H9 (cell line): ENCODE measurements around the gene FGF12. TPM values are rescaled to one million over a fixed set of nuclear protein-coding genes. Genes with fewer than 3 reads are reported as not detected.

Experiments used
- DNase-seq: peaks from one replicate; pipeline ENCODE4 v3.0.0-alpha.2; 2017
- H2AFZ ChIP-seq: one replicate; pipeline ENCODE4 v1.6.1; 2013; ENCODE audit warnings: mild to moderate bottlenecking, low read length, control low read depth, moderate library complexity
- H2AK5ac ChIP-seq: 2 replicates; pipeline ENCODE4 v1.6.1; 2013; ENCODE audit warnings: low read length, control low read depth, mixed read lengths; ENCODE audit not compliant: insufficient read length
- H2BK120ac ChIP-seq: one replicate; pipeline ENCODE4 v1.6.1; 2013; ENCODE audit warnings: low read depth, mild to moderate bottlenecking, low read length, control low read depth, inconsistent platforms; ENCODE audit not compliant: poor library complexity, severe bottlenecking
- H2BK12ac ChIP-seq: 2 replicates; pipeline ENCODE4 v1.6.1; 2013; ENCODE audit warnings: low read length, control low read depth, mixed read lengths, low read depth; ENCODE audit not compliant: insufficient read length
- H2BK15ac ChIP-seq: 2 replicates; pipeline ENCODE4 v1.6.1; 2013; ENCODE audit warnings: low read depth, low read length, control low read depth
- H2BK20ac ChIP-seq: one replicate; pipeline ENCODE4 v1.6.1; 2013; ENCODE audit warnings: low read depth, mild to moderate bottlenecking, low read length, control low read depth, inconsistent platforms; ENCODE audit not compliant: poor library complexity, severe bottlenecking
- H2BK5ac ChIP-seq: 2 replicates; pipeline ENCODE4 v1.6.1; 2013; ENCODE audit warnings: low read length, control low read depth, mixed read lengths; ENCODE audit not compliant: insufficient read length
- H3K14ac ChIP-seq: 2 replicates; pipeline ENCODE4 v1.6.1; 2013; ENCODE audit warnings: low read length, control low read depth; ENCODE audit not compliant: insufficient read depth
- H3K18ac ChIP-seq: 2 replicates; pipeline ENCODE4 v1.6.1; 2013; ENCODE audit warnings: low read depth, mild to moderate bottlenecking, mixed read lengths, low read length, control low read depth; ENCODE audit not compliant: insufficient read length
- H3K23ac ChIP-seq: 2 replicates; pipeline ENCODE4 v1.6.1; 2013; ENCODE audit warnings: low read length, control low read depth, mixed read lengths, low read depth; ENCODE audit not compliant: insufficient read length
- H3K23me2 ChIP-seq: 2 replicates; pipeline ENCODE4 v1.6.1; 2013; ENCODE audit warnings: low read depth, mild to moderate bottlenecking, mixed read lengths, low read length, control low read depth; ENCODE audit not compliant: insufficient read length, poor library complexity, severe bottlenecking
- H3K27ac ChIP-seq: 2 replicates; pipeline ENCODE4 v1.5.1; 2013; ENCODE audit warnings: low read length, control low read depth, mixed read lengths, low read depth; ENCODE audit not compliant: insufficient read length
- H3K27me3 ChIP-seq: 2 replicates; pipeline ENCODE4 v1.6.1; 2013; ENCODE audit warnings: low read length, control low read depth, inconsistent platforms; ENCODE audit not compliant: insufficient read depth
- H3K4ac ChIP-seq: 2 replicates; pipeline ENCODE4 v1.6.1; 2013; ENCODE audit warnings: low read depth, mild to moderate bottlenecking, control low read depth, inconsistent platforms, low read length, moderate library complexity
- H3K4me1 ChIP-seq: 2 replicates; pipeline ENCODE4 v1.6.1; 2013; ENCODE audit warnings: low read length, control low read depth, inconsistent platforms; ENCODE audit not compliant: insufficient read depth
- H3K4me2 ChIP-seq: 2 replicates; pipeline ENCODE4 v1.6.1; 2013; ENCODE audit warnings: low read length, control low read depth, mixed read lengths; ENCODE audit not compliant: insufficient read length, insufficient read depth
- H3K56ac ChIP-seq: 2 replicates; pipeline ENCODE4 v1.6.1; 2013; ENCODE audit warnings: low read depth, mild to moderate bottlenecking, mixed read lengths, low read length, control low read depth; ENCODE audit not compliant: insufficient read length
- H3K79me1 ChIP-seq: 2 replicates; pipeline ENCODE4 v1.6.1; 2013; ENCODE audit warnings: low read depth, mild to moderate bottlenecking, moderate library complexity, low read length, control low read depth, inconsistent platforms; ENCODE audit not compliant: insufficient read depth, poor library complexity, severe bottlenecking
- H3K79me2 ChIP-seq: 2 replicates; pipeline ENCODE4 v1.6.1; 2013; ENCODE audit warnings: low read length, control low read depth, inconsistent platforms; ENCODE audit not compliant: insufficient read depth
- H3K9ac ChIP-seq: 2 replicates; pipeline ENCODE4 v1.6.1; 2013; ENCODE audit warnings: low read length, control low read depth, mixed read lengths; ENCODE audit not compliant: insufficient read length; ENCODE audit errors: extremely low read depth
- H3K9me3 ChIP-seq: one replicate; pipeline ENCODE4 v1.6.1; 2013; ENCODE audit warnings: low read depth, low read length, inconsistent platforms; ENCODE audit not compliant: control insufficient read depth
- H3T11ph ChIP-seq: one replicate; pipeline ENCODE4 v1.6.1; 2013; ENCODE audit warnings: mild to moderate bottlenecking, low read length, control low read depth, inconsistent platforms
- H4K20me1 ChIP-seq: one replicate; pipeline ENCODE4 v1.6.1; 2013; ENCODE audit not compliant: control insufficient read depth, insufficient read length, insufficient read depth
- H4K5ac ChIP-seq: 2 replicates; pipeline ENCODE4 v1.6.1; 2013; ENCODE audit warnings: low read depth, mild to moderate bottlenecking, mixed read lengths, low read length, control low read depth; ENCODE audit not compliant: insufficient read length
- H4K8ac ChIP-seq: replicated peaks from 2 replicates; pipeline ENCODE4 v1.6.1; 2013; ENCODE audit warnings: low read length, control low read depth, mixed read lengths, low read depth; ENCODE audit not compliant: insufficient read length
- H4K91ac ChIP-seq: 2 replicates; pipeline ENCODE4 v1.6.1; 2013; ENCODE audit warnings: low read depth, mild to moderate bottlenecking, moderate library complexity, mixed read lengths, low read length, control low read depth; ENCODE audit not compliant: insufficient read length
- H3K27ac Mint-ChIP-seq, 3 experiments: 2 replicates in 2 of 3; 3 replicates in 1 of 3; pipeline ENCODE4 v1.8.0; 2020 to 2021; ENCODE audit warnings: mixed read lengths in 3 of 3, mild to moderate bottlenecking in 1 of 3, moderate library complexity in 1 of 3
- H3K27me3 Mint-ChIP-seq: 2 replicates; pipeline ENCODE4 v1.8.0; 2021; ENCODE audit warnings: low read depth, mild to moderate bottlenecking, moderate library complexity, mixed read lengths
- H3K36me3 Mint-ChIP-seq, 3 experiments: 2 replicates in 2 of 3; 3 replicates in 1 of 3; pipeline ENCODE4 v1.8.0; 2020 to 2021; ENCODE audit warnings: low read depth in 3 of 3, mixed read lengths in 3 of 3; ENCODE audit not compliant: insufficient read depth in 1 of 3
- H3K4me1 Mint-ChIP-seq, 2 experiments: 2 replicates each; pipeline ENCODE4 v1.8.0; 2020; ENCODE audit warnings: mixed read lengths in 2 of 2
- H3K4me3 Mint-ChIP-seq, 2 experiments: 2 replicates in 1 of 2; 3 replicates in 1 of 2; pipeline ENCODE4 v1.8.0; 2020 to 2021; ENCODE audit warnings: mild to moderate bottlenecking in 2 of 2, mixed read lengths in 2 of 2, moderate library complexity in 1 of 2
- H3K9me3 Mint-ChIP-seq, 2 experiments: 2 replicates in 1 of 2; 3 replicates in 1 of 2; pipeline ENCODE4 v1.8.0; 2020; ENCODE audit warnings: mild to moderate bottlenecking in 2 of 2, mixed read lengths in 2 of 2, moderate library complexity in 1 of 2
- CTCF ChIP-seq: fragments of 200-600 bp; sonication (generic); conservative IDR thresholded peaks from 3 replicates; pipeline ENCODE4 v1.8.0; 2021; ENCODE audit warnings: antibody characterized with exemption, mild to moderate bottlenecking
- WGBS: extraction: QIAGEN DNeasy Blood & Tissue Kit; methylation state at CpG from one replicate; pipeline ENCODE4 v1.1.7; 2013; ENCODE audit warnings: missing lambda C conversion rate, low lambda C conversion rate, mixed read lengths; ENCODE audit not compliant: insufficient read length; ENCODE audit errors: extremely low coverage; 5-methylcytosine and 5-hydroxymethylcytosine counted together
- total RNA-seq: library from RNA; stranded (reverse); gene quantifications from 2 replicates; pipeline ENCODE4 v1.2.1, GENCODE V29; 2021

FGF12 gene
- total RNA-seq, 1 experiment from 2014 or later = 5.6 TPM

DNA sequence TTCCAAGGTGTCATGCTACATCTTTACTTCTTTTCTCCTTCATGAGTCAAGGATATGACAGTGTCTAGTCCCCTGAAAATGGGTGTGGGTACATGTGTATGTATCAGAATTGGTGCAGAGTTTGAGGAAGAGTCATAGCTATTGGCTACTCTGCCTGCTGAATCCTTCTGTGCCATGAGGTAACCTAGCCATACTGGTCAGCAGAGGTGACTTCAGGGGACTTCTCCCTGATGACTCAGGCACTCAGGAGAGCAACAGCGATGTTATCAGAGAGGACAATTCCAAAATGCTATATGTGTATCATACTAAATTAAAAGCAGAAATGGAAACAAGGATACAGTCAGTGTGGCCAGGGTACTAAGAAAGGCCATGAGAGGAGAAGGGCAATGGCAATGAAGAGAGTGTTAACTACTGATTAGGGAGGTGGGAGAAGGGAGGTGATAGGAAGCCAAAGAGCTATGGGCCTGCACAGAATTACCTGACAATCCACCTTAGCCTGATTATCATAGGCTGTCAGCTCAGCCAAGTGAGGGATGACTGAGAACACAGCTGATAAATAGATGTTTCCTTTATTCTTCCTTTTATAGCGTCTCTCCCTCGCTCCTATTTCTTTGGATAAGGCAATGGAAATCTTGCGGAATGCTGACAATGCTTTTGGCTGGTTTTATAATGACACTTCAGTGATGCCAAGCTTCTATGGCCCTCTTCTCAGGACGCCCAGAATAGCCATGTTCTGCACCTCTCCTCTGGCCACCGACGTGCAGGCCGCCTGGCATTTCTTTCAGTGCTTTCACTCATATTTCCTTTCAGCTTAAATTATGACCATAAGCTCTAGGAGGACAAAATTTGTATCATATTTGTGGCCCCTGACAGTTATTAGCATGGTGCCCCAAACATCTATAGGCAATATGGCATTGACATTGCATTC is 90.6 kb downstream of the FGF12 start:
- no peaks in the 10 kb centered on the region for H3K23me2 ChIP-seq
- no peaks in the 10 kb centered on the region for H3K79me2 ChIP-seq
- no peak overlapping the region for H4K8ac ChIP-seq
- TF ChIP-seq CTCF = no peak
- H3K56ac ChIP-seq = no peak overlapping the region
- no peak overlapping the region for H3K14ac ChIP-seq
- no CpG with 5 or more reads among the region's 8 CpGs for WGBS
- Mint-ChIP-seq H3K27ac (peak overlapping the region in 1 of 3 experiments; percentile 24; a peak in 1 of 7 replicates), H3K4me3 (no peak overlapping the region), H3K9me3 (no peaks in the 10 kb centered on the region), H3K4me1 (peaks cover 2% of the 10 kb centered on the region in 2 experiments; a peak in 2 of 4 replicates), H3K27me3 (no peaks in the 10 kb centered on the region), H3K36me3 (no peaks in the 10 kb centered on the region)
- H3K18ac ChIP-seq = no peak overlapping the region
- no peaks in the 10 kb centered on the region for H3K79me1 ChIP-seq
- H2AFZ ChIP-seq = no peak overlapping the region
- no peak overlapping the region for H4K91ac ChIP-seq
- no peak overlapping the region for H4K5ac ChIP-seq
- H3T11ph ChIP-seq = no peak overlapping the region
- H3K27me3 ChIP-seq = no peaks in the 10 kb centered on the region
- DNase-seq = no peak
- H2BK15ac ChIP-seq = no peak overlapping the region
- H3K4me1 ChIP-seq = no peaks in the 10 kb centered on the region
- H2BK20ac ChIP-seq = no peak overlapping the region
- no peak overlapping the region for H3K4ac ChIP-seq
- H2BK5ac ChIP-seq = no peak overlapping the region
- H3K4me2 ChIP-seq = no peak overlapping the region
- no peak overlapping the region for H2BK120ac ChIP-seq
- H2BK12ac ChIP-seq = no peak overlapping the region
- no peak overlapping the region for H3K27ac ChIP-seq
- no peaks in the 10 kb centered on the region for H4K20me1 ChIP-seq
- no peak overlapping the region for H3K23ac ChIP-seq
- no peaks in the 10 kb centered on the region for H3K9me3 ChIP-seq
- no peak overlapping the region for H2AK5ac ChIP-seq
- no peak overlapping the region for H3K9ac ChIP-seq
